Hippocampal formation (tissue), 2 donors: ENCODE data around the gene FRAT2.
"Not testable (repeated sequence)": the region's sequence is repeated elsewhere in the genome, so short reads cannot be mapped to it uniquely, and the experiment has no call there.

Source experiments
- DNase-seq, 2 donors: peaks; one replicate each; lab custom pipeline; 2025; lab: John Stamatoyannopoulos, UW

FRAT2 gene

DNA sequence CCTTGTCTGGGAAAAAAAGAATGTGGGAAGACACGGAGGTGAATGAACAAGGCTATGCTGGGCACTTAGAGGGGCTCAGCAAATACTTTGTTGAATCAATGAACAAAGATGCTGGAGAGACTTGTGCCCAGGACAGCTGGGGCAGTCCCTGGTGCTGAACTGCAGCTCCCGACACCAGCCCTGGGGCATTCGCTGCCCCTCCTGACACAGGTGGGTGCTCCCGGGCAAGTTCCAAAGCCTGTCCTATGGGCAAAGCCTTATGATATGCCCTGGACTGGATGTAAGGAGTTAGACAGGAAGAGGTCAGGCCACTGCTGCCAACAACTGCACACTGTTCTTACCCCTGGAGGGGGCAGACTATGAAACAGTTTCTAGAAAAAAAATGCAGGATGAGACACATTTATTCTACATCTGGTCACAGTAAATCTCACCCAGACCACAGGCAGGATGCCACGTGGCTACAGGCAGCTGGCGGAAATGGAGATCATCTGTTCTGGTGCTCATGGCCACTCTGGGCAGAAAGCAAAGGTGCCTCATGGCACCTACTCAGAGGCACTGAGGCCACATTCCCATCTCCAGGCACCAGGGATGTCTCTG is 21.9 kb upstream of the FRAT2 start:
- DNase-seq: no peak

DNA sequence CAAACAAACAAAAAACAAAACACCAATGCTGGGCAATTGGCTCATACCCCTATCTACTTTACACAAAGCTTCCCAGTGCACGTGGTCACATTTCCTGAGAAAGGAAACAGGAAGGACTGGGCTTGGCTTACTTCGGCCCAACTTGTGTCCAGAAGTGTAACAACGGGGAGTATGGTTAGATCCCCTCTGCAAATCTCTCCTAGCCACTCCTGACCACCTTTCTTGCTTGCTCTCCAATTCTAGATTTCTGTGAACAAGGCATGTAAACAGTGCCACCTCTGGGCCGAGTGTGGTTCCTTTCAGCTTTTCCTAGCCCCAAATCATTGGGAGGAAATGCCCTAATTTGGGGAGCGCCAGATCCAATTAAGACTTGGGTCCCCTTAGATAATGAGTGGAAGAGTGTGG is 21.0 kb upstream of the FRAT2 start:
- peak; percentile 15 to 50 for DNase-seq

DNA sequence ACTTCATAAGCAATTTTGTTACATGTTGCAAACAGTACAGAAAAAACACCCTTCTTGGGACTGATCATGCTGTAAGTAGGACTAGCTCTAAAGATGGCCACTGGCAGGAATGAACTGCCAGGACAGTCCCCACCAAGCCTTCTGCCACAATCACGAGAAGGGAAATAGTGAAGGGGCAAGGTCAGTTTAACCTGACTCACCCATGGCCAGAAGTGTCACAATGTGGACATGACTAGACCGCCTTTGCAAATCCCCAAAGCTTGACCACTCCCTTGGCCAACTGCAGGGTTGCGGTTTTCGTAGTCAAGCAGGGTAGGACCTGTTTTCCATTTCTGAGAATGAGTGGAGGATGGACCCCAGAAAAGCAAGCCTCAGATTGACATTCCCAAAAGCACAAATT is 19.4 kb upstream of the FRAT2 start:
- no peak for DNase-seq

DNA sequence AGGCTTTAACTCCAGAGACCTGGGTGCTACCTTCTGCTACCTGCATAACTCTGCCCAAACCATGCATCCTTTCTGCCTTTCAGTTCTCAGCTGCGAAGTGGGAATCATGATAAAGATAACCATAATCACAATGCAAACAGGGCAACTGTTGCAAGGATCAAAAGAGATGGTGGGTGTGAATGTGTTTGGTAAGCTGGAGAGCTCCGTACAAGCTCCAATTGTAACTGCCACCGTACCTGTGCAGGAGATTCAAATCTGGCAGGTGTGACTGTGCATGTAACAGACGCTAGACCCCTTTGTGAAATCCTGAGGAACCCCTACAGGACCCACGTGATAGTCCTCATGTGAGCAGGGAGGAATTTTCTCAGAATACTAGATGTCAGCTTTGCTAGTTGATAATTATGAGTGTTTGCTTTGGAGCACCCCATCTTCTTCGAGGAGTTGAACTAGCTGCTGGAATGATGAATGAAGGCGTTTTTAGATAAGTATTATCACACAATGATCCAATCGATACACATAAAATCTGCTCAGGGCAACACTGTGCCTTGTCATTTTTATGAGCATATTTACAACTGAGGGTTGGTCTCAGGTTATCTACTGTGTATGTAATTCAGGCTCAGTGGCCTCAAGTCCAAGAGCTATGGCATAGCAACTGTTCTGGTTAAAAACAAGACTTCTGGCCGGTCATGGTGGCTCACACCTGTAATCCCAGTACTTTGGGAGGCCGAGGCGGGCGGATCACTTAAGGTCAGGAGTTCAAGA is 15.4 kb upstream of the FRAT2 start:
- no peak for DNase-seq

DNA sequence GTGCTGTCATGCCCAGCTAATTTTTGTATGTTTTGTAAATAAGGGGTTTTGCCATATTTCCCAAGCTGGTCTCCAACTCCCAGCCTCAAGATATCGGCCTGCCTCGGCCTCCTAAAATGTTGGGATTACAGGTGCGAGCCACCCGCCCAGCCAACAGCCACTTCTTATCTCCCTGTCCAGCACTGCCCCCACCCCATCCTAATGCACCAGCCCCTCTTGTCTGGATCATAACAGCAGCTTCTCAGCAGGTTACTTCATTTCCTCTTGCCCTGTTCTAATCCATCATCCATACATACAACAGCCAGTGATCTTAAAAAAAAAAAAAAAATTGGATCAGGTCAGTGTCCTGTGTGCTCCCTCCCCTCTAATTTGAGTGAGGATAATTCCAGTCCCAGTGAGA is 12.8 kb upstream of the FRAT2 start:
- no peak for DNase-seq

DNA sequence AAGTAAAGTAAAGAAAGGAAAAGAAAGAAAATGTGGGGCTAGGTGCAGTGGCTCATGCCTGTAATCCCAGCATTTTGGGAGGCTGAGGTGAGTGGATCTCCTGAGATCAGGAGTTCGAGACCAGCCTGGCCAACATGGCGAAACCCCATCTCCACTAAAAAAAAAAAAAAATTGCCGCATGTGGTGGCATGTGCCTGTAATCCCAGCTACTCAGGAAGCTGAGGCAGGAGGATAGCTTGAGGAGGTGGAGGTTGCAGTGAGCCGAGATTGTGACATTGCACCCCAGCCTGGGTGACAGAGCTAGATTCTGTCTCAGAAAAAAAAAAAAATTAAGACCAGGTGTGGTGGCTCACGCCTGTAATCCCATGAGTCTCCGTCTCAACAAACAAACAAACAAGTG is 9.1 kb upstream of the FRAT2 start:
- not testable (repeated sequence) for DNase-seq

DNA sequence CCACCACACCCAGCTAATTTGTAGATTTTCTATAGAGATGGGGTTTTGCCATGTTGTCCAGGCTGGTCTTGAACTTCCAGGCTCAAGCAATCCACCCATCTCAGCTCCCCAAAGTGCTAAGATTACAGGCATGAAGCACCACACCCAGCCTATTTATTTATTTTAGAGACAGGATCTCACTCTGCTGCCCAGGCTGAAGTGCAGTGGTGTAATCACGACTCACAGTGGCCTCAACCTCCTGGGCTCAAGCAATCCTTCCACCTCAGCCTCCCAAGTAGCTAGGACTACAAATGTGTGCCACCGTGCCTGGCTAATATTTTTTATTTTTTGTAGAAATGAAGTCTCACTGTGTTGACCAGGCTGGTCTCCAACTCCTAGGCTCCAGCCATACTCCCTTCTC is 6.9 kb upstream of the FRAT2 start:
- no peak for DNase-seq

DNA sequence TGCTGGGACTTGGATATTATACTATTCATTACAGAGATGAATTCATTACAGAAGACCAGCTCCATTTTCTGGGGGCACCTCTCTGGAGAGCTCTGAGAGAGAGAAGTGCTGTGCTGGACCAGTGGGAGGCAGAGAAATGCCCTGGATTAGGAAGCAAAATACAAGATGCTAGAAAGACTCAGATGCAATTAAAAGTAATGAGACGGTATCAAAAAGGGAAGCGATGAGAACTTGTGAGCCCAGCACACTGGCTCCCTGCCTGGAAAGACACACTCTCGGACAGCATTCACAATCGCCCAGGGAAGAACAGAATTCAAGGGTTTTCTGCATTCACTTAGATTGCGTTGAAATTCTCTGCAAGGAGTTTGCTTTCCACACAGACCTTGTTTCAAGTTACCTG is 3.5 kb upstream of the FRAT2 start:
- DNase-seq: no peak

DNA sequence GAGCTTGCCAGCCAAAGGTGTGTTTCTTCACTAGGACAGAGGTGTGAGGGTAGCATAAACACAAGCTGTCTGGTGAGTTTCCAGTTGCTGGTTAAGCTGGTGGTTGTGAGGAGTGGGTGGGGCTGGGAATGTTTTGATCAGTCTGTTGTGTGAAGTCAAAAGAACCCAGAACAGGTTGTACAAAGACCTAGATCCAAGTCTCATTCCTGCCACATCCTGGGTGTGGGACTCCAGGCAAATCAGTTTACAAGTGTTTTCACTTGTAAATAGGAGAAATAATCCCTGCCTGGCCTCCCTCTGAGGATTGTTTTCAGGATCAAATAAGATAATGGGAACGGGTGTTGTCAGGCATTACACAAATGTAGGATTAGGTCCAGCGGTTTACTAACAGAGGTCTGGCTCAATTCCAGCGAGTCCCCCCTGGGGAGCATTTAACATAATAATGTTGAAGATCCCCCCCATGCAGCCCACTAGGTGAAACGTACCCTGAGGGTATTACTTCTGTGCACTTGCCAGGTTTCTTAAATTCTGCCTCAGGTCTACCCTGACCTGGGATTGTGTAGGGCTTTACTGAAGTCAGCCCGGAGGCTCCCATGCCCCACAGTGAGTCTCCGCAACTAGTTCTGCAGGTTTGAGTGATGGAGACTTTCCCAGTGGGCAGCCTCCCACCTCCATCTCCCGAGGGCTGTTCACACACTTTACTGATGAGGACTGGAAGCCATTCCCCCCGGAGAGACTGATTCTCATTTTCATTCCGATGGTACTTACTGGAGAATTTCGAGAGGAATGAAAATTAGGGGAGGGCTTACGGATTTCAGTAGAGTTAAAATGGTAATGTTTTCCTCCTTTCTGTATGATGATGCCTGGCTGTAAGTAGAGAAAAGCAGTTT is 2.7 kb upstream of the FRAT2 start:
- no peak for DNase-seq

DNA sequence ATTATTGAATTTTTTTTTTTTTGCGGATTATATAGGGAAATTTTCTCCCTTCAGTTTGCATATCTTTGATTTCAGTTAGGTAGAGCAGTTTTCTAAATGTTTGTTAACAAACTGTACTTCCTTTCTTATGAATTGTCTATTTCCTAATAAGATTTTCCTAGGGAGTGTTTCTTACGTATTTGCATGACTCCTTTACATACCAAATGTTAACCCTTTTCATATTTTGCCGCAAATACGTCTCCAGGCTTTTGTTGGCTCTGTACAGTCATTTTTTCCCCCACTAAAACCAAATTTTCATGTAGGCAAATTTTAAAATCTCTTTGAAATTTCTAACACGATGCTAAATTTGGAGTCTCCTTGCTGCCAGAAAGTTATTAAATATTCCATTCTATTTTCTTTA is 1.9 kb upstream of the FRAT2 start:
- DNase-seq: no peak

DNA sequence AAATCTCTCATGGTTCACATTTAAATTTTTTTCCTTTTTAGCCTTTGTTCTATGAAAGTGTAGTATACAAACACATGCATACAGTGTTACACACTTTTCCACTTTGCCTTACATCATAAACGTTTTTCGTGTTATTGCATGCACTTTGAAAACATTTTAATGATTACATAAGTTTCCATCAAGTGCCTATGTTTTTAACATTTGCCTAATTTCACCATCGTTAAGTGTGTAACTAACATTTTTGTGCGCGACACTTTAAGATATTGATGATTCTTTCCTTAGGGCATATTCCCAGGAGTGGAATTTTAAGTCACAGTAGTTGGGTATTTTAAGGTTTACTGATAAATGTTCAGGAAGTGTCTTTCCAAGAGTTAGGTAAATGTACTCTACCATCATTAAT is 1.5 kb upstream of the FRAT2 start:
- no peak for DNase-seq

DNA sequence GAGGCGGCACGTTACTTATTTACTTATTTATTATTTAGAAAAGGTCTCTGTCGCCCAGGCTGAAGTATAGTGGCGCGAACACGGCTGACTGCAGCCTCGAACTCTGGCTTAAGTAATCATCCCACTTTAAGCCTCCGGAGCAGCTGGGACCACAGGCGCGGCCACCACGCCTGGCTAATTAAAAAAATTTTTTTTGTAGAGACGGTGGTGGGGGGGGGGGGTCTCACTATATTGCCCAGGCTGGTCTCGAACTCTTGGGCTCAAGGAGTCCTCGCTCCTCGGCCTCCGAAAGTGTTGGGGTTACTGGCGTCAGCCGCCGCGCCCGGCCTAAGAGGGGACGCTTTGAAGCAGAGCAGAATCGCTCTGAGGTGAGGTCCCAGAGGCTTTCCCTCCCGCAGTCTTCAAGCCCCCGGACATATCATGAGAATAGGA is 675 bp upstream of the FRAT2 start:
- DNase-seq: no peak

DNA sequence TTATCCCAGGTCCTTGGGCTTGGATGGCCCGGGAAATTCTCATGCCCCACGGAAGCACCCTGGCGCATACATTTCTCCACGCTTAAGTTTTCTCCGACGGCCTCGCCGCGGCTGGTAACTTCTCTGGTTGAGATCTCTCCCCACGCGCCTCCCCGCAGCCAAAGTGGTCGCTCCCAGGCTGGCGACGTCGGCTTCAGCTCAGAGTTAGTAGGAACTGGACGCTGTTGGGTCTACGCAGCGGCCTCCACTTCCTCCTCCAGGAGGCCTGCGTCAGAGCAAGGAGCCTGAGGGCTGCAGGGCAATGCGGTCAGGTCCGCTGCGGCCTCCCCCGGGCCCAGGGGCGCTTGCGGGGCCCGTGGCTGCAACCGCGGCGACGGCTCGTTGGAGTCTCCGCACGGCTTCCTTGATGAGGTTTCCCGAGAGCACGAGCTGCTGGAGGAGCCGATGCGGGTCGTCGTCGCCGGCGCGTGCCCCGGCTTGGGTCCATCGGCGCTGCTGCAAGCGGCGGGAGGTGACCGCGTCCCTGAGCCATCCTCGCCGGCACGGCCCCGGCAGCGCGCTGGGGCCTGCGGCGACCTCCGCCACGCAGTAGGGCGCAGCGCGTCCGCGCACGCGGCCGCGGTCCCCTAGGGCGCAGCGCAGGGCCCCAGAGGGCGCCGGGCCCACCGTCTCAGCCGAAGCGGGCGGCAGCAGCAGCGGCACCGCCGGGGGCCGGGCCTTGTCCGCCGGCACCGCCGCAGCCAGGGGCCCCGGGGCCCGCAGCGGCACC is 744 bp downstream of the FRAT2 start:
- peak in 1 of 2 donors; percentile 10 for DNase-seq

DNA sequence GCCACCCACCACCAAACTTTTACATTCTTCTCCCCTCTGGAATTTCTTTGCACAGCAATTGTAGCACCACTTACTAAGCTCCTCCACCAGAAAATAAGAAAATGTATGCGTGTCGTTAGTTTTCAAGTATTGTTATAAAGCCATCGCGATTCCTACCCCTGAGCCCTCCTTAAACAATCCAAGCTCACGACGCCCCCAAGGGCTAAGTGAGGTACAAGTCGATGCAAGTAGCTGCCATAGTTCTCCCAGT is 1.3 kb downstream of the FRAT2 start:
- no peak for DNase-seq

DNA sequence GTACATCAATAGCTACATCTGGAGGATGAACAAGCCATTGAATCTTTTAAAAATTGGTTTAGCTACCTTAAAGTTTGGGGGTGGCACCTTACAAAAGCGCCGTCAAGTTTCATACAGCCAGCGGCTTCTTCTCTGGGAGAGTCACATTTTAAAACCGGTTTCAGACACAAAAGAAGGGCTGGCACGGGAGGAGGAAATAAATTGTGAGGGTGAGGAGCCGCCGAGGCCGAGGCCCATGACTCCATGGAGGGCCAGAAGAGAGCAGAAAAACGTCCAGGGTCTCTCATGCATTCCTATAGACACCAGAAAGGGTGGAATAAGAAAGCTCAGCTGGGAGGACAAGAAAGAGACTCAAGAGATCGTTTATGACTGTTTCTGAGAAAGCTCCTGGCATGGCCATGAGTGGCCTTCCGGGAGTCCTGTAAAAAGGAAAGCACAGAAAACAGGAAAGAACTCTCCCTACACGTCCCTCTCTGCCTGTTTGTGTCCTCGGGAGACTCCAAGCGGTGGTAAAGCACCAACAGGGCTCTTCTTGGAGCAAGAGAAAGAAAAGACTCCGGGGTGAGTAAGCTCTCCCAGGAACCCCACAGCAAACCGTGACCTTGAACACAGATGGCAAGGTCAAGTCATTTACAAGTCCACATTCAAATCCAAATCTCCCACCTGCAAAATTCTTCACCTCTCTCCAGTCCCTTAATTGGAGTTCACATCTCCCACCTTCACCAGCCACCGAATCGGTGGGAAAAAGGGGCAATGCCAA is 1.8 kb downstream of the FRAT2 start:
- peak; percentile 45 to 83 for DNase-seq

DNA sequence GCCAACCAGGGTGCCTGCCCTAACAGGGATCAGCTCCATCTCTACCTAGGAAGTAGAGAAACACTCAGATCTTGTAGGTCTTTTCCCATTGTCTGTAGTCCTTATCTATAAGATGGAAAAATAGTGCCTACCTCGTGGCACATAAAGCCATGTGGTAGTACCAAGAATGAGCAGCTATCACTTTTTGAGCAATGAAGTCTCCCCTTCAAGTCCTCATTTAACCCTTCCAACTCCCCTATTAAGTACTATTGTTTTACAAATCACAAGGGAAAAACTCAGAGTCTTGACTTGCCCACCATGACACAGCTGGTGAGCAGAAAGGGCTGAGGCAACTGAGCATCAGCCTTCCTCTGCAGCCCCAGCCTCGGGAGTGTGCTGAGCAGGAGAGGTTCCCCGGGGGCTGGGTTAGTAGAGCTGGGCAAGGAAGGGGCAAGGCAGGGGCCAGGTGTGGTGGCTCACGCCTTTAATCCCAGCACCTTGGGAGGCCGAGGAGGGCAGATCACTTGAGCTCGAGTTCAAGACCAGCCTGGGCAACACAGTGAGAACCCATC is 3.3 kb downstream of the FRAT2 start:
- no peak for DNase-seq

DNA sequence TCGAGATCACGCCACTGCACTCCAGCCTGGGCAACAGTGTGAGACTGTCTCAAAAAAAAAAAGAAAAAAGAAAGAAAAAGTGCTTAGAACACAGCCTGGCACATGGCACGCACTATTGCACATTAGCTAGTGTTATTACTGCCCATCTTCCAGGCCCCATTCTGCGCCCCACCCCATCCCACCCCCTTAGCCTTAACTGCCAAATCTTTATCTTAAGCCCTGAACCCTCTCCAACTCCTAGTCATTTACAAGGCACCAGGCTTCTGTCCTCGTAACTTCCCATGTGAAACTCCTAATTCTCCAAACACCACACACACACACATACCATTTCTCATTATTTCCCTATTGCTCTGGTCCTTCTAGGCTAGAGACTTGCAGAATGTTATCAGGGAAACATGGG is 4.8 kb downstream of the FRAT2 start:
- no peak for DNase-seq

DNA sequence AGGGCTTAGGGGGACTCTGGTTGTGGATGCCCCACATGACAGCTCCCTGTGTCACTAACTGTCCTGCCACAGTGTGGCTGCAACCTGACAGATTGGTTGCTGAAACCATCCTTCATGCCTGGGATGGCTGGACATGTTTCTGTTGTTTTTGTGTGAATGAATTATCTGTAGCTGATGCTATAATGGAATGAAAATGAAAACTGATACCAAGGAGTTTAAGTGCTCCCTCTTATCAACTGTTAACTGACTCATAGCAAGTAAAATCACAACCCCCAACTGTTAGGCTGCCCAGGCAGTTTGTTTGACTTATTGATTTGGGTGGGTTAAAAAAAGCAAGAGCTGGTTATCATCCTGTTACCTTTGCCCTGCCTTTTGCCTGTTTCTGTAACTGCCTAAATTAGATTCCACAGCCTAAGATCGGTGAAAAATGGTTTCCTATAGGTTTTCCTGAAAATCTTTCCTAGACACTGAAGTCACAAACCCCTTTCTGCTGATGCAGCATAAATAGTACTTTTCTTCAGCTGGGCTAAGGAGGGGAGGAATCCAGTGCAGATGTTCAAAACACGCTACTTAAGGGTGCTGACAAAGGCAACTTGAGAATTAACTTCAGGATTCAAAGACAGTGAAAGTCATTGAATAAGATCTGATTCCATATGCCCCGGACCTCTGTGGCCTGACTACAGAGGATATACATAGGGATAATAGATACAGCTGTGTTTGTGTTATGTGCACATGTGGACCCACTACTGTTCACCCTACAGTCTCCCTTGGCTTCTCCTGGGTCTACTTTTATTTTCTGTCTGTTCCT is 5.7 kb downstream of the FRAT2 start:
- no peak for DNase-seq

DNA sequence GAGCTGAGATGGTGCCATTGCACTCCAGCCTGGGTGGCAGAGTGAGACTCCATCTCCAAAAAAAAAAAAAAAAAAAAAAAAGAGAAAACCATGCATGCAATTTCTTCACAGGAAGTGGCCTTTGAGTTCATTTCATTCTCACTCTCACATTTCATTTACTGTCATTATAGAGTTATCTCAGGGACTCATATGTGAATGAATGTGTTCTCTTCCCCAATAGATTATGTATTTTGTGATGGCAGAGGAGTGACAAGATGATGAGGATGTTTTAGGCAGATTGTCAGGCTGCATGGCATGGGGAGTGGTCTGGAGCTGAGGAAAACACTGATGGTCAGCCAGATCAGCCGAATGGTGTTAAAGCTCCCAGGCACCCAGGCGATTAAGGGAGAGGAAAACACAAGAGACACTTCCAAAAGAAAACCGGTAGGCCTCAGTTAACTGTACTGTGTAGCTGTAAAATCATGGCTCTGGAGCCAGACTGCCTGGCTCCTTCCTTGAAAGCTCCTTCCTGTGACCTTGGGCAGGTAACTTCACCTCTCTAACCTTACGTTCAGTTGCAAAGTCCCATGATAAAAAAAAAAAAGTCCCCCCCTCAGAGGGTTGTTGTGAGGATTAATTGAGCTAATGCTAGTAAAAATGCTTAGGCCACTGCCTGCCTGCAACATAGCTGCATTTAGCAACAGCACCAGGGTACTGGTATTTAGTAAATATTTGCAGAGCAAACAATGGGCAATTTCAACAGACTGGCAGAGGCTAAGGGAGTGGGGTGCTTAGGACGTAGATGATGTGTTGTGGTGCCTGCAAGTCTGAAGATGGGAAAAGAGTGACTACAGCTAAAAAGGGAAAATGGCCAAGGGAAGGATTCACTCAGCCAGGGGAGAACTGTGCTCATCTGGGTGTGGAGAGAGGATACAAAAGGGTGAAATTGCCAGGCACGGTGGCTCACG is 6.9 kb downstream of the FRAT2 start:
- no peak for DNase-seq
